ENCODE measurements around the gene UNC13D.

DNA sequence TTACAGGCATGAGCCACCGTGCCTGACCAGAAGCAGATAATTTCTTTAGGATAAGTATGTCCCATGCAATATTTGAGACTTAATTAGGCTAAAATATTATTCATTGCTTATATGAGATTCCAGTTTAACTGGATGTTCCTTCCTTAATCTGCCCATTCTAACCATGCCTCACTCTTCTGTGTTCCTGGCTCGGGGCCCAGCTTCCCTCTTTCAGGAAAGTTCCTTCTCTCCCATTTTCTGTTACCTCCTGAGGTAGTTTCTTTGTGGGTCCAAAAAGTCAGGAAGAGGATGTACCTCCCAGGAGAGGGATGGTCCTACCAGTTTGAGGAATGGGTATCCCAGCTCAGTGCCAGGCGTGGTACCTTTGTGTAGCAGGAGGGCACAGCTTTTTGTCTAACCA, 36.3 kb downstream of the UNC13D start:
- TF ChIP-seq ZNF274 (IDR thresholded peaks at IDR 0.05; ENCODE audit: low read depth, low read length), result no peak
- no peak for TF ChIP-seq SUZ12 (IDR thresholded peaks at IDR 0.05; ENCODE audit: extremely low read depth, insufficient read depth, insufficient read length)
